GM19043 (cell line): ENCODE data around the gene RHBDF2.

ENCODE experiments used
- ATAC-seq: cut with Tn5 transposase; IDR thresholded peaks from one replicate; pipeline ENCODE4 v1.9.1; 2021; ENCODE audit warnings: low read depth; ENCODE audit not compliant: unreplicated experiment

The RHBDF2 gene

GRCh38 chr17:76445697-76446448, 55.4 kb downstream of the RHBDF2 start:
- no peak for ATAC-seq

DNA sequence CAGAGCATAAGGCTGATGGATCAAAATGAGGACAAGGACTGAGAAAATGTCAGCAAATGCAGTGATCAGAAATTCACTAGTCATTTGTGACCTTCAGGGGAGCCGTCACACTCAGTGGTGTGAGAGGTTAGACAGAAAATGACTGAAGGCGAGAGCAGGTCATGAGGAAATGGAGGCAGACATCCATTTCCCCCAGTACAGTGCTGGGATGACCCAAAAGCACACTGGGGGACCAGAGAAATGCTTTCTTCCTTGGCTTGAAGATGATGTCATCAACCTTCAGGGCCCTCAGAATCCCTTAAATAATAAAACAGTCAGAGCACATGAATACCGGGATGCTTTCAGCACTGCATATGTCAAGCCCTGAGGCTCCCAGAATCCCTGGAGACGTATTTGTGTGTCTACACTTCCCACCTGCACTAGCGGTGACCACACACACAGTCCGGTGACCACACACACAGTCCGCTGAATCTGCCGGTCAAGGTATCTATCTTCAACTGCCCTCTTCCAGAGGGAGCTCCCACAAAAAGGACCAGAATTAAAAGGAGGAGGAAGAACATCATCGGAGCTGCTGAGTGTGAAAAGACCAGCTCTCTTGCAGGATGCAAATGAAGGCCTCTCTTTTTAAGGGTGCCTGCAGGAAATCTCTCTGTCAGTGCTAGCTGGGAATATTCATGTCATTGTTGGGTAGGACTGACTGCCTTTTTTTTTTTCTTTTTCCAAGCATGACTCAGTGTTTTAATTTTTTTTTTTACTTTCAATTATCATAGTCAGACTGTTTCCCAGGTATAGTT, 56.5 kb downstream of the RHBDF2 start:
- no peak for ATAC-seq

DNA sequence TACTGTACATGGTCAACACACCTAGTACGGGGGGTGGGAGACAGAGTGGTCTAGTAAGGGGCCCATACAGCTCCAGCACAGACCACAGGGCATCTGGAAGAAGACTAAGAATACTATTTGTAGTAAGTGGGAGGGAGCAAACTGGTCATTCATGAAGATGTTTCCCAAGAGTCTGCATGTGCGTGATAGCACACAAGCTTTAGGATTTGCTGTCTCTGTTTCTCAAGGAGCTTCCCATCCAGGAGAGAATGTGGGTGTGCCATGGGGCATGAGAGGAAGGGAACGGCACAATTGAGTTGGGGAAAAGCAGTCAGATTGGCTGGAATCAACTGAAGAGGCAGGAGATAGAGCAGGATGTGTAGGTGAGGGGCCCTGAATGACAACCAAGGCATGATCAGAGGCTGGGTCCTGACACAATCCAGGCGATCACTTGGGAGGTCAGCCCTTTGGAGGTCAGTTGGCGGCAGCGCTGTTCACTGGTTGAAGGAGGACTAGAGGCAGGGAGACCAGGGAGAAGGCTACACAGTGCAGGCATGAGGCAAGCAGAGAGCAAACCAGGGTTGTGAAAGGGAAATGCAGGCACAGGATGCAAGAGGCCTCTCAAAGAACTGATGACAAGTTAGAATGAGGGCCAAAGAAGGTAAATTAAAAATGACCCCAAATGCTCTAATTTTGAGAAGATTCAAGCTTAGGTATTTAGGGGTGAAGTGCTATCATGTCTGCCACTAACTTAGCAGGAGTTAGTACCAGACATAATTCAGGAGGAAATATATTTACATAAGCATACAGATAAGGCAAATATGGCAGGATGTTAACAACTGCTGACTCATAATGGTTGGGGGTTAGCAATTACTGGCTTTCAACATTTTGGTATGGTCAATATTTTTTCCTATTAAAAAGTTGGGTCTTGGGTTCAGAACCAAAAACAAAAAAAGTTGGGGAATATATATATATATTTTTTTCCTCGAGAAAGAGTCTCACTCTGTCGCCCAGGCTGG, 58.6 kb downstream of the RHBDF2 start:
- ATAC-seq = no peak

DNA sequence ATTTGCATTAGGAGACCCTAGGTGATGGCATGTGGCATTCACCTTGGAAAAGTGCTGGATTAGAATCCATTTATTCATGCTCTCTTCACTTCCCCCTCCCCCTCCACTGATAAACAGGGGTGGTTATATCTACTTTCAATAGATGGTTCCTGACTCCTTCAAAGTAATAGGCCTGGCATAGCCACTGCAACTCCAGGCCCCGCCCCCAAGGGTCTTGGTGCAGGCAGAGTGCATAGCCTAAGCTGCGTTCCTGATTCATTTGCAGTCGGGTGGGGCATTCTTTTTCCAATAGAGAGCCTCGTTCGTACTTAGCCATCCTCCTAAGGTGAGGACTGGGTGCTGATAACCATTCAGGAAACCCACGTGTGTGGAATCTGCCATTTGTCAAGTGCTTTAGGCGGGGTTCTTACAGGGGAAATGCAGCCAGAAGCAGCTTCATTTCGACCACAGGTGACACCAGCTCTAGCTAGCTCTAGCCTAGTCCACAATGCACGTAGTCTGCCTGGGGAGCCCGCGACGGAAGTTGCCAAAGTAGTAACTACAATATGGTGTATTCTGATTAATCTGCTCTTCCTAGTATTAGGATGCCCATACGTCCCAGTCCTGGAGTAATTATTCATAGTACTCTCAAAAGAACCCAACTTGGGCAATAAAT, 59.4 kb downstream of the RHBDF2 start:
- no peak for ATAC-seq

- ATAC-seq = no peak
These were observed 60.4 kb downstream of the RHBDF2 start for GRCh38 chr17:76440751-76441362.

- ATAC-seq = no peak
These were observed 61.8 kb downstream of the RHBDF2 start for GRCh38 chr17:76439314-76439928.

GRCh38 chr17:76438906-76439305, 62.3 kb downstream of the RHBDF2 start:
- no peak for ATAC-seq

GRCh38 chr17:76437467-76438402, 63.5 kb downstream of the RHBDF2 start:
- no peak for ATAC-seq

- no peak for ATAC-seq
These were observed 65.5 kb downstream of the RHBDF2 start for GRCh38 chr17:76435751-76436150.

DNA sequence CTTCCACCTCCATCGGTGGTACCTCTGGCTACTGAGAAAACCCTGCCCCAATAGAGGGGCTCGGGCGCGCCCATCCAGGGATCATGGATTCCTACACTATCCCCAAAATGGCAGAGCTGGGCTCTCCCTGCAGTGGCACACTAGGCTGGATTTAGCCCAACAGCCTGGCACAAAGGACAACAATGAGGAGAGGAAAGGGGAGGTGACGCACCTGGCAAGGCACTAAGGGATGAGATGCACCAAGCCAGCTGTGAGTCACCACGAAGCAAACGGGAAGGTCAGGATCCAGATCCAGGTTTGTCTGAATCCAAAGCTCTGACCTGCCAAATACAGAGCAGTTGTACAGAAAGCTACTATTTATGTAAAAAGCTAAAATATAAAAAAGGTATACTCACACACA, 66.4 kb downstream of the RHBDF2 start:
- no peak for ATAC-seq

GRCh38 chr17:76433693-76434092, 67.5 kb downstream of the RHBDF2 start:
- ATAC-seq = no peak

- no peak for ATAC-seq
These were observed 68.4 kb downstream of the RHBDF2 start for GRCh38 chr17:76432712-76433336.

DNA sequence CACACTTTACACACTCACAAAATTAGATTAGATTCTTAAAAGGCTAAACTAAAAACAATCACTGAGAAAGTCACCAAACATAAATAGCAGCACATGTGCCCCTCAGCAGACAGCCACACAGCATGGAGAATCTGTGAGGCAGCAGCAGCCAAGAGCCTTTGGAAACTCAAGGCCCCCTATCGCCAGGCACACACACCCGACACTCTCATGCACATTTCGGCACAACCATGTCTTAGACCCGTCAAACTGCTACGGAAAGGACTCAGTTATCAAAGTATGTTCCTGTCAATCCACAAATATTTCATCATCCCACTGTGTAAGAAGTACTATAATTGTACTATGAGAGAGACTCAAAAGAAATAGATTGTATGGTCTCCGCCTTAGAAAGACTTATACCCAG, 69.2 kb downstream of the RHBDF2 start:
- ATAC-seq = no peak

DNA sequence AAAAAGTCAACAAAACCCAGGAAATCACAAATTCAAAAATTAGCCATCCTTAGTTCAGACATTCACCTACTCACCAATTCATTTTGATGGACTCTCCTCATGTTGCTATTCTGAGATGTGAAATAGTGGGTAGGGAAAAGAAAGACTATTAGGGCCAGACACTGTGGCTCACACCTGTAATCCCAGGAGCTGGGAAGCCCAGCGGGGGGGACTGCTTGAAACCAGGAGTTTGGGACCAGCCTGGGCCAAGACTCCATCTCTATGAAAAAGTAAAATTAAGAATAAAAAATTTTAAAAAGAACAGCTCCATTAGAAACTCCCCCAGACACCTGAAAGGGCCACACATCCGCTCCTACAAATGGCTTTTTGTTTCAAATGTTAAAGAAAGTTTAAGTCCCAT, 69.7 kb downstream of the RHBDF2 start:
- ATAC-seq = no peak

GRCh38 chr17:76428511-76428910, 72.7 kb downstream of the RHBDF2 start:
- ATAC-seq = no peak

DNA sequence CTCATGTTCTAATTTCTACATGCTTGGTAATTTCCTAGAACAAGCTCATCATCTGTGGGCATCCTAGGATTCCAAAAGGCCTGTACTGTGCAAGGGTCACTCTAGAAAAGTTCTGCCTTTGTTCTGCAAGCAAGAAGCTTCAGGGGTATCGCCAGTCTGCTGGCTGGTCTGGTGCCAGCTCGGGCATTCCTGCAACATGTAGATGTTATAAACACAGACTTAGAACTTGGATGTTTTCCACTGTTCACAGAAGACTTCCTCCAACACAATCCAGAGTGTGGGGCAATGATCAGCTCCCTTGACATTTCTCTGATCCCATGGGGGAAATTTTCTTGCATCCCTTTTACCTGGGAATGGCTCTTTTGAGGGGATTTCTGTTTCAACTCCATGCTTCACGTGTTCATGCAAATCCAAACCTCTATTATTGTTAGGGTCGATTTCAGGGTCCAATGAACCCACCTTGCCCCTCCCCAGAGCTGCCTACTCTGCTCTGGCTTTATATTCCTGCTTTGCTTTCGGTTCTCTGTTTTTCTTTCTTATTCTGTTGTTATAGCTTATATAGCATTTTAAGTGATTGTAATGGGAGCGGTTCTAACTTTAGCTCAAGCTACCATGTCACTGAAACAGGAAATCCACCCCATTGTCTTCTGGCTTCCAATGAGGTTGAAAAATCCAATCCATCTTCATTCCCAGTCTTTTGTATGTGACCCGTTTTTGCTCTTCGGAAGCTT, 73.6 kb downstream of the RHBDF2 start:
- ATAC-seq = no peak

GRCh38 chr17:76426853-76427252, 74.4 kb downstream of the RHBDF2 start:
- ATAC-seq = no peak
